GM12864 (cell line): ENCODE results near the gene GOLGA6L7.
"Not testable (repeated sequence)": the region's sequence is repeated elsewhere in the genome, so short reads cannot be mapped to it uniquely, and the experiment has no call there.

Experiments
- DNase-seq: peaks from one replicate; pipeline ENCODE4 v3.0.0-alpha.2; 2011; ENCODE audit warnings: low read depth
- H3K4me3 ChIP-seq: 2 replicates; pipeline ENCODE4 v1.5.1; 2011; ENCODE audit warnings: mild to moderate bottlenecking, low read depth, low read length, control low read depth
- CTCF ChIP-seq: IDR thresholded peaks from 2 replicates; pipeline ENCODE4 v1.5.1; 2011; ENCODE audit warnings: low read depth, mild to moderate bottlenecking, moderate library complexity, low read length, control low read depth, inconsistent platforms; ENCODE audit errors: missing control alignments

Gene GOLGA6L7

GRCh38 chr15:28892789-28893610 is 44.6 kb upstream of the GOLGA6L7 start:
- TF ChIP-seq CTCF = no peak
- no peak overlapping the region for H3K4me3 ChIP-seq
- DNase-seq = no peak

- no peak for TF ChIP-seq CTCF
- DNase-seq = no peak
- no peak overlapping the region for H3K4me3 ChIP-seq
Measured at GRCh38 chr15:28891588-28891987, 43.1 kb upstream of the GOLGA6L7 start.

- TF ChIP-seq CTCF = no peak
- H3K4me3 ChIP-seq = no peak overlapping the region
- no peak for DNase-seq
Measured at GRCh38 chr15:28890711-28891495, 42.5 kb upstream of the GOLGA6L7 start.

GRCh38 chr15:28890291-28890690 is 41.8 kb upstream of the GOLGA6L7 start:
- DNase-seq, H3K4me3 ChIP-seq: not testable (repeated sequence)

GRCh38 chr15:28889871-28890270 is 41.4 kb upstream of the GOLGA6L7 start:
- not testable (repeated sequence) for H3K4me3 ChIP-seq, DNase-seq

- H3K4me3 ChIP-seq = no peak overlapping the region
- DNase-seq = no peak
- no peak for TF ChIP-seq CTCF
Measured at GRCh38 chr15:28889346-28889745, 40.9 kb upstream of the GOLGA6L7 start.

GRCh38 chr15:28888900-28889299 is 40.5 kb upstream of the GOLGA6L7 start:
- DNase-seq = no peak
- TF ChIP-seq CTCF = no peak
- no peak overlapping the region for H3K4me3 ChIP-seq
